Measurements from ENCODE around the gene IPO9.

GRCh38 chr1:201887116-201887866 lies 58.3 kb downstream of the IPO9 start:
- no peak for TF ChIP-seq CTCF (IDR thresholded peaks at IDR 0.05)
- TF ChIP-seq POLR2A (IDR thresholded peaks at IDR 0.05): no peak
